Measurements from ENCODE around the gene MPG. TPM values are rescaled to one million over a fixed set of nuclear protein-coding genes. Genes with fewer than 3 reads are reported as not detected.

MPG gene, protein sequence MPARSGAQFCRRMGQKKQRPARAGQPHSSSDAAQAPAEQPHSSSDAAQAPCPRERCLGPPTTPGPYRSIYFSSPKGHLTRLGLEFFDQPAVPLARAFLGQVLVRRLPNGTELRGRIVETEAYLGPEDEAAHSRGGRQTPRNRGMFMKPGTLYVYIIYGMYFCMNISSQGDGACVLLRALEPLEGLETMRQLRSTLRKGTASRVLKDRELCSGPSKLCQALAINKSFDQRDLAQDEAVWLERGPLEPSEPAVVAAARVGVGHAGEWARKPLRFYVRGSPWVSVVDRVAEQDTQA
- polyA plus RNA-seq (2011; rRNA removed) (25.5 and 28.2 TPM in 2 replicates), polyA plus RNA-seq (2017; fragmentation: RNase III; extraction: RNeasy Plus Mini Kit Qiagen cat#74134 plus additional on column Dnase treatment) (42.3 to 54.3 TPM (median 47.6 TPM) in 3 replicates), polyA minus RNA-seq (2011; rRNA and poly(A)+ RNA removed) (9.2 and 12.1 TPM in 2 replicates)
- polyA plus RNA-seq (2012; cell fraction: cytosol; rRNA removed): 94.6 and 128 TPM in 2 replicates
- polyA plus RNA-seq (2012; cell fraction: nucleus; rRNA removed): 84.2 and 86.7 TPM in 2 replicates

DNA sequence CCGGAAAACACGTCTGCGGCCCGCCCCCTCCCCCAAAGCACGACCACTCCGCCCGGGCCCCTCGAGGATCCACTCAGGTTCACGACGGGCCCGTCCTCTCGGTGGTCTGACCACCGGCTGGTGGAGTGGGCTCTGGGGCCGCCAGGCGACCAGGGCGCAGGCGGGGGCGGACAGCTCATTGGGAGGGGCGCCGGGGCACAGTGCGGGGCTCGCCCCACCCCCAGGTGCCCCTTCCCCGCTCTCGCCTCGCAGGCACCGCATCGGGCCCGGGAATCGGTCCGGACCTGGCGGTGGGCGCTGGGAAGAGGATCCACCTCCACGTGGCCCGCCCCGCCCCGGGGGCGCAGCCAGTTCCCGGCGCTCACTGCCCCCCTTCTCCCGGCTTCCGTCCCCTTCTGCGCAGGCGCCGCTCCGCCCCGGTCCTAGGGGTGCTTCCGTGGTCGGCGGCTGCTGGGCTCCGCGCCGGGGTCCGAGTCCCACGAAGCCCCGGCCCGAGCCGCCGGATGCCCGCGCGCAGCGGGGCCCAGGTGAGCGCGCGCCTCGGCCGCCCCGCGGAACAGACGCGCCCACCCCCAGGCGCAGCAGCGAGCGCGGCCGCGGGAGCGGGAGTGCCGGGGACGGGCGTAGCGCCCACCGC lies at the start of gene MPG:
Gene MPG (plus strand): TSS at position 419 of the 637 bp plus-strand sequence. CDS start 85 bp downstream, at position 504.
- ChIA-PET POLR2A (interaction anchor here (1.2 to 1.6 kb wide), 3 partner anchors 12 to 284 kb away, joined by 3 to 6 read pairs (median 3); partner anchors contain the start of genes POLR3K and SNRNP25), CTCF (interaction anchor here (1.1 to 30.3 kb wide), 8 partner anchors 8 to 284 kb away, joined by 3 to 718 read pairs (median 5); partner anchors contain the start of genes HBQ1, MPG and RHBDF1)
- 0% methylated on average over 9 of the region's 83 CpGs for WGBS (ENCODE audit: missing lambda C conversion rate)
- Histone ChIP-seq H3K4me2 (peak within 1 kb of the TSS; percentile 100), H3K27ac (peak within 1 kb of the TSS; percentile 97 to 98), H3K9me3 (no peaks in the 10 kb centered on the region), H3K4me1 (peaks cover 30% of the 10 kb centered on the region), H3K4me3 (peak within 1 kb of the TSS; percentile 94)
- no peak for FAIRE-seq
- DNase-seq (ENCODE audit: low read depth in 1 of 2, low spot score in 1 of 2): peak; percentile 77 to 98
- ATAC-seq: peak; percentile 54 to 76
- no peak for TF ChIP-seq MAFK (IDR thresholded peaks at IDR 0.05; ENCODE audit: partially characterized antibody)
- no peak for TF ChIP-seq RNF2 (IDR thresholded peaks at IDR 0.05; ENCODE audit: borderline replicate concordance, low read depth)
- no peak for TF ChIP-seq HDAC2 (IDR thresholded peaks at IDR 0.05)
- no peak for TF ChIP-seq SMC3 (IDR thresholded peaks at IDR 0.05)
- no peak for TF ChIP-seq CEBPB (IDR thresholded peaks at IDR 0.05)
- TF ChIP-seq JUN (IDR thresholded peaks at IDR 0.05): peak; percentile 59 to 86; a peak in 4 of 5 replicates
- TF ChIP-seq HEYL (CRISPR knock-in tag; IDR thresholded peaks at IDR 0.05): no peak
- TF ChIP-seq SREBF2 (IDR thresholded peaks at IDR 0.05): no peak
- TF ChIP-seq POLR2A (IDR thresholded peaks at IDR 0.05; ENCODE audit: low read length): peak; percentile 73
- TF ChIP-seq EP300 (IDR thresholded peaks at IDR 0.05): no peak
- TF ChIP-seq, protein P1, sequence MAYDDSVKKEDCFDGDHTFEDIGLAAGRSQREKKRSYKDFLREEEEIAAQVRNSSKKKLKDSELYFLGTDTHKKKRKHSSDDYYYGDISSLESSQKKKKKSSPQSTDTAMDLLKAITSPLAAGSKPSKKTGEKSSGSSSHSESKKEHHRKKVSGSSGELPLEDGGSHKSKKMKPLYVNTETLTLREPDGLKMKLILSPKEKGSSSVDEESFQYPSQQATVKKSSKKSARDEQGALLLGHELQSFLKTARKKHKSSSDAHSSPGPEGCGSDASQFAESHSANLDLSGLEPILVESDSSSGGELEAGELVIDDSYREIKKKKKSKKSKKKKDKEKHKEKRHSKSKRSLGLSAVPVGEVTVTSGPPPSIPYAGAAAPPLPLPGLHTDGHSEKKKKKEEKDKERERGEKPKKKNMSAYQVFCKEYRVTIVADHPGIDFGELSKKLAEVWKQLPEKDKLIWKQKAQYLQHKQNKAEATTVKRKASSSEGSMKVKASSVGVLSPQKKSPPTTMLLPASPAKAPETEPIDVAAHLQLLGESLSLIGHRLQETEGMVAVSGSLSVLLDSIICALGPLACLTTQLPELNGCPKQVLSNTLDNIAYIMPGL (CRISPR knock-in tag; IDR thresholded peaks at IDR 0.05; ENCODE audit: borderline replicate concordance): no peak
- TF ChIP-seq JUNB (IDR thresholded peaks at IDR 0.05): no peak
- peak; percentile 93 for TF ChIP-seq MYC (IDR thresholded peaks at IDR 0.05; ENCODE audit: borderline replicate concordance, low read length)
- no peak for TF ChIP-seq CBX2 (IDR thresholded peaks at IDR 0.05; ENCODE audit: borderline replicate concordance, low read depth)
- TF ChIP-seq TP53 (CRISPR knock-in tag; IDR thresholded peaks at IDR 0.05): no peak
- no peak for TF ChIP-seq NR3C1 (IDR thresholded peaks at IDR 0.05)
- TF ChIP-seq, protein P2, sequence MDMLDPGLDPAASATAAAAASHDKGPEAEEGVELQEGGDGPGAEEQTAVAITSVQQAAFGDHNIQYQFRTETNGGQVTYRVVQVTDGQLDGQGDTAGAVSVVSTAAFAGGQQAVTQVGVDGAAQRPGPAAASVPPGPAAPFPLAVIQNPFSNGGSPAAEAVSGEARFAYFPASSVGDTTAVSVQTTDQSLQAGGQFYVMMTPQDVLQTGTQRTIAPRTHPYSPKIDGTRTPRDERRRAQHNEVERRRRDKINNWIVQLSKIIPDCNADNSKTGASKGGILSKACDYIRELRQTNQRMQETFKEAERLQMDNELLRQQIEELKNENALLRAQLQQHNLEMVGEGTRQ (IDR thresholded peaks at IDR 0.05): peak; percentile 42
- no peak for TF ChIP-seq HOXA7 (CRISPR knock-in tag; IDR thresholded peaks at IDR 0.05)
- TF ChIP-seq RCOR1 (IDR thresholded peaks at IDR 0.05; ENCODE audit: low read depth, low read length): no peak
- TF ChIP-seq, protein P3, sequence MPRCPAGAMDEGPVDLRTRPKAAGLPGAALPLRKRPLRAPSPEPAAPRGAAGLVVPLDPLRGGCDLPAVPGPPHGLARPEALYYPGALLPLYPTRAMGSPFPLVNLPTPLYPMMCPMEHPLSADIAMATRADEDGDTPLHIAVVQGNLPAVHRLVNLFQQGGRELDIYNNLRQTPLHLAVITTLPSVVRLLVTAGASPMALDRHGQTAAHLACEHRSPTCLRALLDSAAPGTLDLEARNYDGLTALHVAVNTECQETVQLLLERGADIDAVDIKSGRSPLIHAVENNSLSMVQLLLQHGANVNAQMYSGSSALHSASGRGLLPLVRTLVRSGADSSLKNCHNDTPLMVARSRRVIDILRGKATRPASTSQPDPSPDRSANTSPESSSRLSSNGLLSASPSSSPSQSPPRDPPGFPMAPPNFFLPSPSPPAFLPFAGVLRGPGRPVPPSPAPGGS (IDR thresholded peaks at IDR 0.05): peak; percentile 72; the same call in 1 of the 3 replicates
- TF ChIP-seq ZSCAN20 (CRISPR knock-in tag; IDR thresholded peaks at IDR 0.05): no peak
- no peak for TF ChIP-seq ESRRA (IDR thresholded peaks at IDR 0.05; ENCODE audit: borderline replicate concordance, low read length)
- no peak for TF ChIP-seq RARB (CRISPR knock-in tag; IDR thresholded peaks at IDR 0.05)
- TF ChIP-seq FOXS1 (CRISPR knock-in tag; IDR thresholded peaks at IDR 0.05): no peak
- no peak for TF ChIP-seq GATA3 (IDR thresholded peaks at IDR 0.05; ENCODE audit: borderline replicate concordance)
- no peak for TF ChIP-seq EHMT2 (IDR thresholded peaks at IDR 0.05; ENCODE audit: low read depth)
- no peak for TF ChIP-seq HOXB13 (CRISPR knock-in tag; IDR thresholded peaks at IDR 0.05; ENCODE audit: low read depth)
- no peak for TF ChIP-seq CHD2 (IDR thresholded peaks at IDR 0.05; ENCODE audit: low read length, partially characterized antibody)
- no peak for TF ChIP-seq NPAS2 (CRISPR knock-in tag; IDR thresholded peaks at IDR 0.05; ENCODE audit: borderline replicate concordance)
- TF ChIP-seq, protein P4, sequence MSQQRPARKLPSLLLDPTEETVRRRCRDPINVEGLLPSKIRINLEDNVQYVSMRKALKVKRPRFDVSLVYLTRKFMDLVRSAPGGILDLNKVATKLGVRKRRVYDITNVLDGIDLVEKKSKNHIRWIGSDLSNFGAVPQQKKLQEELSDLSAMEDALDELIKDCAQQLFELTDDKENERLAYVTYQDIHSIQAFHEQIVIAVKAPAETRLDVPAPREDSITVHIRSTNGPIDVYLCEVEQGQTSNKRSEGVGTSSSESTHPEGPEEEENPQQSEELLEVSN (IDR thresholded peaks at IDR 0.05; ENCODE audit: borderline replicate concordance, low read depth): peak; percentile 73; the same call in 1 of the 2 replicates
- TF ChIP-seq, protein P5, sequence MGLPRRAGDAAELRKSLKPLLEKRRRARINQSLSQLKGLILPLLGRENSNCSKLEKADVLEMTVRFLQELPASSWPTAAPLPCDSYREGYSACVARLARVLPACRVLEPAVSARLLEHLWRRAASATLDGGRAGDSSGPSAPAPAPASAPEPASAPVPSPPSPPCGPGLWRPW (IDR thresholded peaks at IDR 0.05): no peak
- TF ChIP-seq FOSB (CRISPR knock-in tag; IDR thresholded peaks at IDR 0.05): no peak
- TF ChIP-seq, protein P6, sequence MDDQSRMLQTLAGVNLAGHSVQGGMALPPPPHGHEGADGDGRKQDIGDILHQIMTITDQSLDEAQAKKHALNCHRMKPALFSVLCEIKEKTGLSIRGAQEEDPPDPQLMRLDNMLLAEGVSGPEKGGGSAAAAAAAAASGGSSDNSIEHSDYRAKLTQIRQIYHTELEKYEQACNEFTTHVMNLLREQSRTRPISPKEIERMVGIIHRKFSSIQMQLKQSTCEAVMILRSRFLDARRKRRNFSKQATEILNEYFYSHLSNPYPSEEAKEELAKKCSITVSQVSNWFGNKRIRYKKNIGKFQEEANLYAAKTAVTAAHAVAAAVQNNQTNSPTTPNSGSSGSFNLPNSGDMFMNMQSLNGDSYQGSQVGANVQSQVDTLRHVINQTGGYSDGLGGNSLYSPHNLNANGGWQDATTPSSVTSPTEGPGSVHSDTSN (IDR thresholded peaks at IDR 0.05): no peak
- no peak for TF ChIP-seq BHLHE40 (IDR thresholded peaks at IDR 0.05; ENCODE audit: low read depth, low read length)
- TF ChIP-seq, protein P7, sequence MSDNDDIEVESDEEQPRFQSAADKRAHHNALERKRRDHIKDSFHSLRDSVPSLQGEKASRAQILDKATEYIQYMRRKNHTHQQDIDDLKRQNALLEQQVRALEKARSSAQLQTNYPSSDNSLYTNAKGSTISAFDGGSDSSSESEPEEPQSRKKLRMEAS (IDR thresholded peaks at IDR 0.05): peak; percentile 93
- no peak for TF ChIP-seq CBX8 (IDR thresholded peaks at IDR 0.05)
